GM23248 (cell line): Measurements from ENCODE around the gene GNA14. TPM values are rescaled to one million over a fixed set of nuclear protein-coding genes. Genes with fewer than 3 reads are reported as not detected.
A peak's percentile ranks its signal among the peaks of the same experiment; 100 is the strongest.

Experiments used
- DNase-seq: peaks from one replicate; pipeline ENCODE4 v3.0.0-alpha.2; 2015
- H2AFZ ChIP-seq: fragments of 200-600 bp; sonication (generic); 2 replicates; pipeline ENCODE4 v1.6.1; 2016; ENCODE audit warnings: antibody characterized with exemption
- H3F3A ChIP-seq: fragments of 200-600 bp; sonication (generic); 2 replicates; pipeline ENCODE4 v1.6.1; 2016; ENCODE audit warnings: mild to moderate bottlenecking, antibody characterized with exemption, mixed run types; ENCODE audit not compliant: insufficient read depth
- H3K27ac ChIP-seq: fragments of 200-600 bp; sonication (generic); 2 replicates; pipeline ENCODE4 v1.5.1; 2016; ENCODE audit warnings: mild to moderate bottlenecking
- H3K27me3 ChIP-seq: fragments of 200-600 bp; sonication (generic); replicated peaks from 2 replicates; pipeline ENCODE4 v1.6.1; 2016; ENCODE audit warnings: mild to moderate bottlenecking; ENCODE audit not compliant: insufficient read depth
- H3K36me3 ChIP-seq: fragments of 200-600 bp; sonication (generic); 2 replicates; pipeline ENCODE4 v1.6.1; 2016; ENCODE audit warnings: low read depth, mild to moderate bottlenecking
- H3K4me1 ChIP-seq: fragments of 200-600 bp; sonication (generic); 2 replicates; pipeline ENCODE4 v1.6.1; 2016; ENCODE audit warnings: mild to moderate bottlenecking; ENCODE audit not compliant: insufficient read depth
- H3K4me2 ChIP-seq: fragments of 200-600 bp; sonication (generic); one replicate; pipeline ENCODE4 v1.6.1; 2016; ENCODE audit warnings: mild to moderate bottlenecking; ENCODE audit not compliant: unreplicated experiment
- H3K4me3 ChIP-seq: fragments of 200-600 bp; sonication (generic); 2 replicates; pipeline ENCODE4 v1.5.1; 2016; ENCODE audit warnings: mild to moderate bottlenecking
- H3K79me2 ChIP-seq: fragments of 200-600 bp; sonication (generic); 2 replicates; pipeline ENCODE4 v1.6.1; 2016; ENCODE audit warnings: mild to moderate bottlenecking; ENCODE audit not compliant: insufficient read depth
- H3K9ac ChIP-seq: fragments of 200-600 bp; sonication (generic); 2 replicates; pipeline ENCODE4 v1.6.1; 2016; ENCODE audit warnings: mild to moderate bottlenecking
- H3K9me2 ChIP-seq: fragments of 200-600 bp; sonication (generic); 2 replicates; pipeline ENCODE4 v1.6.1; 2016; ENCODE audit warnings: mixed run types, mild to moderate bottlenecking, moderate library complexity; ENCODE audit not compliant: insufficient read depth
- H3K9me3 ChIP-seq: fragments of 200-600 bp; sonication (generic); one replicate; pipeline ENCODE4 v1.6.1; 2017; ENCODE audit warnings: low read depth
- H4K20me1 ChIP-seq: fragments of 200-600 bp; sonication (generic); 2 replicates; pipeline ENCODE4 v1.6.0; 2016; ENCODE audit not compliant: insufficient read depth
- EZH2 ChIP-seq: fragments of 200-600 bp; sonication (generic); IDR thresholded peaks from 2 replicates; pipeline ENCODE4 v1.6.1; 2018; ENCODE audit warnings: antibody characterized with exemption, mild to moderate bottlenecking; ENCODE audit not compliant: insufficient read depth, poor library complexity, severe bottlenecking
- EZH2phosphoT487 ChIP-seq: fragments of 200-600 bp; sonication (generic); IDR thresholded peaks from 2 replicates; pipeline ENCODE4 v1.6.1; 2018; ENCODE audit warnings: antibody characterized with exemption, moderate library complexity, mild to moderate bottlenecking, low read depth; ENCODE audit not compliant: insufficient read depth
- WGBS, 2 experiments: methylation state at CpG; one replicate each; pipeline ENCODE4 v1.1.6; 2015 to 2017; ENCODE audit warnings: low lambda C conversion rate in 2 of 2, low coverage in 1 of 2; ENCODE audit errors: missing lambda C conversion rate in 2 of 2; 5-methylcytosine and 5-hydroxymethylcytosine counted together
- in situ Hi-C: fragments of 300-500 bp; cut with MboI; formaldehyde crosslinking; loops from 2 replicates; pipeline ENCODE4 v1.15.0; 2020
- polyA plus RNA-seq: library from polyadenylated mRNA; unstranded; fragments of >200 nt; fragmentation: Nextera tagmentation; extraction: Ambion mirVana; gene quantifications from 2 replicates; pipeline ENCODE4 v1.2.1, GENCODE V29; 2016
- total RNA-seq: library from RNA; depleted of rRNA; stranded (reverse); fragments of >200 nt; shearing (Covaris generic); gene quantifications from 2 replicates; pipeline ENCODE4 v1.2.3, GENCODE V29; 2014

Gene GNA14
- total and polyA plus RNA-seq, 2 experiments from 2014 or later: 0.11 to 0.24 TPM

- Histone ChIP-seq H3K9ac (no peak overlapping the region), H3K27ac (peak overlapping the region; percentile 85; the same call in 1 of the 2 replicates), H4K20me1 (no peaks in the 10 kb centered on the region), H3K36me3 (0 out of 2 replicates have a peak, but pooled peaks cover 6% of the 10 kb centered on the region), H2AFZ (peak overlapping the region; percentile 62; the same call in 1 of the 2 replicates), H3K4me2 (no peak overlapping the region), H3K4me3 (no peak overlapping the region), H3K9me2 (no peaks in the 10 kb centered on the region), H3K27me3 (no peaks in the 10 kb centered on the region), H3K4me1 (peaks cover 32% of the 10 kb centered on the region), H3K79me2 (no peaks in the 10 kb centered on the region), H3F3A (peaks cover 41% of the 10 kb centered on the region), H3K9me3 (no peaks in the 10 kb centered on the region)
- 74 to 77% methylated on average over 3 of the region's 3 CpGs for WGBS, 2 experiments
- no peak for DNase-seq
- in situ Hi-C loops: no loop called here
- no peak for TF ChIP-seq EZH2
- no peak for TF ChIP-seq EZH2phosphoT487
Measured at GRCh38 chr9:77474936-77475335, 173.2 kb downstream of the GNA14 start.

GRCh38 chr9:77472646-77473045, 175.5 kb downstream of the GNA14 start:
- WGBS, 2 experiments: 89 to 95% methylated on average over 3 of the region's 3 CpGs
- H3K79me2 ChIP-seq: no peaks in the 10 kb centered on the region
- no peak for TF ChIP-seq EZH2phosphoT487

GRCh38 chr9:77471572-77471971, 176.6 kb downstream of the GNA14 start:
- no peak overlapping the region for H3K27ac ChIP-seq
- H2AFZ ChIP-seq: no peak overlapping the region
- H3K36me3 ChIP-seq: 0 out of 2 replicates have a peak, but pooled peaks cover 6% of the 10 kb centered on the region
- H3K9ac ChIP-seq: no peak overlapping the region
- no peaks in the 10 kb centered on the region for H3K79me2 ChIP-seq
- H3K4me2 ChIP-seq: no peak overlapping the region
- peaks cover 43% of the 10 kb centered on the region for H3F3A ChIP-seq
- WGBS, 2 experiments: 88 to 95% methylated on average over 3 of the region's 3 CpGs
- in situ Hi-C loops: no loop called here
- no peak overlapping the region for H3K4me3 ChIP-seq
- no peaks in the 10 kb centered on the region for H3K9me3 ChIP-seq
- H3K27me3 ChIP-seq: no peaks in the 10 kb centered on the region
- no peaks in the 10 kb centered on the region for H4K20me1 ChIP-seq
- no peaks in the 10 kb centered on the region for H3K9me2 ChIP-seq
- TF ChIP-seq EZH2: no peak
- H3K4me1 ChIP-seq: peaks cover 52% of the 10 kb centered on the region
- no peak for DNase-seq

More at GRCh38 chr9:77472646-77473045, 175.5 kb downstream of the GNA14 start:
- Histone ChIP-seq H3F3A (peaks cover 53% of the 10 kb centered on the region), H4K20me1 (no peaks in the 10 kb centered on the region), H3K27me3 (no peaks in the 10 kb centered on the region), H2AFZ (no peak overlapping the region), H3K36me3 (0 out of 2 replicates have a peak, but pooled peaks cover 6% of the 10 kb centered on the region), H3K9me2 (no peaks in the 10 kb centered on the region), H3K4me1 (peaks cover 55% of the 10 kb centered on the region), H3K4me3 (no peak overlapping the region), H3K9me3 (no peaks in the 10 kb centered on the region), H3K4me2 (no peak overlapping the region), H3K27ac (no peak overlapping the region), H3K9ac (no peak overlapping the region)
- no peak for DNase-seq
- in situ Hi-C loops: no loop called here

GRCh38 chr9:77469515-77470231, 178.4 kb downstream of the GNA14 start:
- H3K9me3 ChIP-seq: no peaks in the 10 kb centered on the region
- H4K20me1 ChIP-seq: no peaks in the 10 kb centered on the region
- H3K27me3 ChIP-seq: no peaks in the 10 kb centered on the region
- H3K4me2 ChIP-seq: peak overlapping the region; percentile 59
- peak overlapping the region; percentile 65 for H3K27ac ChIP-seq
- no peak for TF ChIP-seq EZH2phosphoT487
- no peak for TF ChIP-seq EZH2
- DNase-seq: peak; percentile 82
- peaks cover 24% of the 10 kb centered on the region for H3F3A ChIP-seq
- H3K79me2 ChIP-seq: no peaks in the 10 kb centered on the region
- H3K4me3 ChIP-seq: no peak overlapping the region
- H3K9ac ChIP-seq: no peak overlapping the region
- H3K36me3 ChIP-seq: 0 out of 2 replicates have a peak, but pooled peaks cover 6% of the 10 kb centered on the region
- 27 to 28% methylated on average over 5 of the region's 5 CpGs for WGBS, 2 experiments
- H3K9me2 ChIP-seq: no peaks in the 10 kb centered on the region
- H3K4me1 ChIP-seq: peaks cover 39% of the 10 kb centered on the region
- in situ Hi-C loops: no loop called here
- H2AFZ ChIP-seq: no peak overlapping the region
